Neuronal stem cell (in vitro differentiated cells): ENCODE measurements around the gene STXBP6.
"Not testable (repeated sequence)": the region's sequence is repeated elsewhere in the genome, so short reads cannot be mapped to it uniquely, and the experiment has no call there.

Experiments
- DNase-seq: peaks from one replicate; pipeline ENCODE4 v3.0.0-alpha.2; 2013; ENCODE audit warnings: low spot score
- H2AFZ ChIP-seq: one replicate; pipeline ENCODE4 v1.6.1; 2013; ENCODE audit warnings: mild to moderate bottlenecking, low read length, inconsistent platforms
- H2AK5ac ChIP-seq: 2 replicates; pipeline ENCODE4 v1.6.1; 2013; ENCODE audit warnings: low read depth, mild to moderate bottlenecking, inconsistent platforms, low read length, moderate library complexity, mixed read lengths
- H2BK120ac ChIP-seq: 2 replicates; pipeline ENCODE4 v1.6.1; 2013; ENCODE audit warnings: low read depth, mild to moderate bottlenecking, inconsistent platforms, low read length, moderate library complexity, mixed read lengths
- H2BK12ac ChIP-seq: one replicate; pipeline ENCODE4 v1.6.1; 2013; ENCODE audit warnings: low read length, inconsistent platforms
- H2BK15ac ChIP-seq: 2 replicates; pipeline ENCODE4 v1.6.1; 2013; ENCODE audit warnings: mild to moderate bottlenecking, low read length, inconsistent platforms, mixed read lengths
- H2BK5ac ChIP-seq: one replicate; pipeline ENCODE4 v1.6.1; 2013; ENCODE audit warnings: inconsistent platforms, mild to moderate bottlenecking, low read length, moderate library complexity
- H3K14ac ChIP-seq: one replicate; pipeline ENCODE4 v1.6.1; 2013; ENCODE audit warnings: low read length, inconsistent platforms
- H3K18ac ChIP-seq: 2 replicates; pipeline ENCODE4 v1.6.1; 2013; ENCODE audit warnings: low read length, inconsistent platforms
- H3K23ac ChIP-seq: 2 replicates; pipeline ENCODE4 v1.6.1; 2013; ENCODE audit warnings: low read depth, mild to moderate bottlenecking, mixed read lengths, low read length, inconsistent platforms; ENCODE audit not compliant: poor library complexity
- H3K27ac ChIP-seq: replicated peaks from 3 replicates; pipeline ENCODE4 v1.5.1; 2013; ENCODE audit warnings: low read length, inconsistent platforms
- H3K27me3 ChIP-seq, 3 experiments: 2 replicates each; pipeline ENCODE4 v1.6.1; 2013; ENCODE audit warnings: low read length in 3 of 3, mild to moderate bottlenecking in 2 of 3, inconsistent platforms in 1 of 3, low read depth in 1 of 3, mixed read lengths in 1 of 3, moderate library complexity in 1 of 3; ENCODE audit not compliant: control insufficient read depth in 3 of 3, insufficient read depth in 3 of 3
- H3K36me3 ChIP-seq, 2 donors: replicated peaks in 1 of 2; 2 replicates each; pipeline ENCODE4 v1.6.1; 2013; ENCODE audit warnings: low read length in 2 of 2; ENCODE audit not compliant: control insufficient read depth in 2 of 2, insufficient read depth in 2 of 2
- H3K4ac ChIP-seq: 2 replicates; pipeline ENCODE4 v1.6.1; 2013; ENCODE audit warnings: inconsistent platforms, mild to moderate bottlenecking, low read length, moderate library complexity
- H3K4me1 ChIP-seq, 2 donors: 1 replicate in 1 of 2; 2 replicates in 1 of 2; pipeline ENCODE4 v1.6.1; 2013; ENCODE audit warnings: low read length in 2 of 2, low read depth in 1 of 2; ENCODE audit not compliant: control insufficient read depth in 2 of 2, insufficient read depth in 1 of 2
- H3K4me2 ChIP-seq: one replicate; pipeline ENCODE4 v1.6.1; 2013; ENCODE audit warnings: mild to moderate bottlenecking, low read length, inconsistent platforms; ENCODE audit not compliant: insufficient read depth, poor library complexity, severe bottlenecking
- H3K4me3 ChIP-seq, 2 donors: 2 replicates each; pipeline ENCODE4 v1.5.1; 2013; ENCODE audit warnings: low read length in 2 of 2, mild to moderate bottlenecking in 2 of 2, inconsistent platforms in 1 of 2, moderate library complexity in 1 of 2
- H3K79me1 ChIP-seq: one replicate; pipeline ENCODE4 v1.6.1; 2013; ENCODE audit warnings: low read depth, mild to moderate bottlenecking, inconsistent platforms, low read length, moderate library complexity
- H3K9ac ChIP-seq: one replicate; pipeline ENCODE4 v1.6.1; 2013; ENCODE audit warnings: mild to moderate bottlenecking, low read depth, low read length, inconsistent platforms; ENCODE audit not compliant: poor library complexity
- H3K9me3 ChIP-seq, 2 donors: replicated peaks in 1 of 2; 2 replicates each; pipeline versions ENCODE3 to v1.6.1; 2013; ENCODE audit warnings: low read length in 2 of 2, mild to moderate bottlenecking in 2 of 2, inconsistent platforms in 1 of 2, low read depth in 1 of 2, mixed read lengths in 1 of 2, moderate library complexity in 1 of 2; ENCODE audit not compliant: control insufficient read depth in 2 of 2, insufficient read depth in 1 of 2
- H4K8ac ChIP-seq: one replicate; pipeline ENCODE4 v1.6.1; 2013; ENCODE audit warnings: low read depth, mild to moderate bottlenecking, inconsistent platforms, low read length, moderate library complexity
- H4K91ac ChIP-seq: one replicate; pipeline ENCODE4 v1.6.1; 2013; ENCODE audit warnings: low read length, low read depth, mild to moderate bottlenecking, inconsistent platforms; ENCODE audit not compliant: poor library complexity
- WGBS, 2 donors: extraction: QIAGEN DNeasy Blood & Tissue Kit; methylation state at CpG; one replicate each; pipeline ENCODE4 v1.1.7; 2013; ENCODE audit warnings: missing lambda C conversion rate in 2 of 2, mixed read lengths in 1 of 2; ENCODE audit not compliant: insufficient read length in 2 of 2, insufficient replicate concordance in 1 of 2; ENCODE audit errors: extremely low coverage in 2 of 2; 5-methylcytosine and 5-hydroxymethylcytosine counted together

The STXBP6 gene

GRCh38 chr14:24964048-24964447 is 85.9 kb downstream of the STXBP6 start:
- H3K9ac ChIP-seq, result no peak overlapping the region
- no peak overlapping the region for H3K18ac ChIP-seq
- no peak overlapping the region for H2BK12ac ChIP-seq
- no peak overlapping the region for H3K23ac ChIP-seq
- H3K27ac ChIP-seq, result no peak overlapping the region
- WGBS, 2 donors, result no CpG with 5 or more reads among the region's 2 CpGs
- H4K91ac ChIP-seq, result no peak overlapping the region
- no peak overlapping the region for H3K4me3 ChIP-seq
- no peaks in the 10 kb centered on the region for H3K27me3 ChIP-seq
- no peak overlapping the region for H2AK5ac ChIP-seq
- H3K4me1 ChIP-seq, result peaks cover 0 to 11% of the 10 kb centered on the region in 2 donors
- no peak overlapping the region for H2BK15ac ChIP-seq
- H3K9me3 ChIP-seq, result no peaks in the 10 kb centered on the region
- no peak overlapping the region for H3K14ac ChIP-seq
- H3K4ac ChIP-seq, result no peak overlapping the region
- no peaks in the 10 kb centered on the region for H3K79me1 ChIP-seq
- no peak overlapping the region for H4K8ac ChIP-seq
- no peak overlapping the region for H2BK5ac ChIP-seq
- H3K36me3 ChIP-seq, result peaks cover 0 to 2% of the 10 kb centered on the region in 2 donors
- no peak overlapping the region for H3K4me2 ChIP-seq
- DNase-seq, result no peak
- no peak overlapping the region for H2BK120ac ChIP-seq
- H2AFZ ChIP-seq, result no peak overlapping the region

GRCh38 chr14:24962118-24962517 is 87.8 kb downstream of the STXBP6 start:
- H3K4me3 ChIP-seq, H3K4me2 ChIP-seq, DNase-seq, H3K27me3 ChIP-seq, H3K36me3 ChIP-seq, H2BK12ac ChIP-seq, H3K9ac ChIP-seq, H2BK5ac ChIP-seq, H2AK5ac ChIP-seq, H3K18ac ChIP-seq, H3K27ac ChIP-seq, H3K79me1 ChIP-seq, H4K8ac ChIP-seq, H2BK15ac ChIP-seq, H2AFZ ChIP-seq, H2BK120ac ChIP-seq, H3K9me3 ChIP-seq, H3K4ac ChIP-seq, H3K23ac ChIP-seq, H3K14ac ChIP-seq, H4K91ac ChIP-seq: not testable (repeated sequence)
- peaks cover 0 to 10% of the 10 kb centered on the region in 2 donors for H3K4me1 ChIP-seq
- WGBS, 2 donors, result no CpG with 5 or more reads among the region's 6 CpGs

DNA sequence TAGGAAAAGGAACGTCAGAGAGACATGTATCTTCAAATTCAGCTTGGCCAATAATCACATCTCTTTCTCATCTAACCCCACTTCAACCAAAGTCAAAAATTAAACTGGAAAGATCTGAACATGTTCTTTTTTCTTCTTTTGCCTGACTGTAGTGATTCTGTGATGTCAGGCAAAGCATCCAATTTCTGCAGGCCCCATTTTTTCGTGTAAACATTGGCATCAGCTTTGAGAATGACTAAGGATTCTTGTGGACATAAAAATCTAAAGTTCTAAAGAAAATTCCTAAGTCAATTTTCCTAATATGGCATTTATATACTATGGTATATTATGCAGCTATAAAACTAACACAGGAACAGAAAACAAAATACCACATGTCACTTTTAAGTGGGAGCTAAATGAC is 89.1 kb downstream of the STXBP6 start:
- WGBS, 2 donors, result no CpG with 5 or more reads among the region's 2 CpGs

DNA sequence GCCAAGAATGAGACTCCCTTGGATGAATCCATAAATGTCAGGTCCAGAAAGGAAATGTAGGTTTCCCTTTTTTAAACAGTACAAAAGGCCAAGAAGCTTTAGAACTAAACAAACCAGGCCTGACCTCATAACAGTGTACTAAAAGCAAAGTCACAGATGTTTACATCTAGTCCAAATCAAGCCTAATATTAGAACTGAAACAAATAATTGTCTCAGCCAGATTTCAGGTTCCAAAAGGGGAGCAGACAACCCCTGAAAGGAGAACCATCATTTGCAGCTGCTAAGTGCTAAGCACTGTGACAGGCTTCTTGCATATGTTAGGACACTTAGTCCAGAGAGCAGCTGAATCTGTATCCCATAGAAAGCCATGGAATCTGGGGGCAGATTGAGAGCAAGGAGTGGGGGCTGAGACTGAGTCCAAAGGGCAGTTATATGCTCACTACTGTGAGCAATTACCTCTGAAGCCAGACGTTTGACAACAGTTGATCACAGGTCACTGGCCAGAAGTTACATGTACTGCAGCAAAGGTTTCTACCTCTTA is 90.1 kb downstream of the STXBP6 start:
- no CpG with 5 or more reads among the region's 1 CpG for WGBS, 2 donors
- H2BK120ac ChIP-seq, result no peak overlapping the region
- H3K79me1 ChIP-seq, result no peaks in the 10 kb centered on the region
- H2BK15ac ChIP-seq, result no peak overlapping the region
- H2BK12ac ChIP-seq, result no peak overlapping the region
- H3K23ac ChIP-seq, result no peak overlapping the region
- no peaks in the 10 kb centered on the region for H3K9me3 ChIP-seq
- H3K36me3 ChIP-seq, result no peaks in the 10 kb centered on the region
- H4K91ac ChIP-seq, result no peak overlapping the region
- no peak overlapping the region for H3K18ac ChIP-seq
- H2AK5ac ChIP-seq, result no peak overlapping the region
- no peak overlapping the region for H4K8ac ChIP-seq
- no peak overlapping the region for H3K4me3 ChIP-seq
- H3K4me2 ChIP-seq, result no peak overlapping the region
- no peak for DNase-seq
- no peak overlapping the region for H3K4ac ChIP-seq
- H2BK5ac ChIP-seq, result no peak overlapping the region
- H3K14ac ChIP-seq, result no peak overlapping the region
- H2AFZ ChIP-seq, result peak overlapping the region; percentile 18
- H3K4me1 ChIP-seq, result peaks cover 0 to 18% of the 10 kb centered on the region in 2 donors
- no peak overlapping the region for H3K27ac ChIP-seq
- no peaks in the 10 kb centered on the region for H3K27me3 ChIP-seq
- no peak overlapping the region for H3K9ac ChIP-seq

More for the DNA sequence above, 89.1 kb downstream of the STXBP6 start:
- H4K8ac ChIP-seq, result no peak overlapping the region
- H3K9ac ChIP-seq, result no peak overlapping the region
- no peak overlapping the region for H3K27ac ChIP-seq
- no peaks in the 10 kb centered on the region for H3K9me3 ChIP-seq
- H2BK120ac ChIP-seq, result no peak overlapping the region
- H2BK5ac ChIP-seq, result no peak overlapping the region
- no peaks in the 10 kb centered on the region for H3K36me3 ChIP-seq
- no peak overlapping the region for H3K23ac ChIP-seq
- no peak overlapping the region for H2BK12ac ChIP-seq
- no peak overlapping the region for H4K91ac ChIP-seq
- H2AK5ac ChIP-seq, result no peak overlapping the region
- H3K14ac ChIP-seq, result no peak overlapping the region
- no peak for DNase-seq
- H3K4me3 ChIP-seq, result no peak overlapping the region
- no peak overlapping the region for H2BK15ac ChIP-seq
- H3K4ac ChIP-seq, result no peak overlapping the region
- H3K4me1 ChIP-seq, result peaks cover 0 to 16% of the 10 kb centered on the region in 2 donors
- no peak overlapping the region for H2AFZ ChIP-seq
- H3K79me1 ChIP-seq, result no peaks in the 10 kb centered on the region
- no peaks in the 10 kb centered on the region for H3K27me3 ChIP-seq
- no peak overlapping the region for H3K18ac ChIP-seq
- H3K4me2 ChIP-seq, result no peak overlapping the region
